DLD1 (cell line): Measurements from ENCODE around the gene IFFO2.

Source experiments
- in situ Hi-C: cut with HindIII; loops from 2 replicates; pipeline ENCODE4 v1.10.0; 2017; ENCODE audit warnings: low sequenced_read_pairs

IFFO2 gene

GRCh38 chr1:18956193-18957135 lies at the start of gene IFFO2:
Gene IFFO2, minus strand, starts transcription at chr1:18956676. Its CDS starts 344 bp downstream, at chr1:18956332.
- in situ Hi-C loops: no loop called here

- in situ Hi-C loops: no loop called here
These were observed 49.5 kb upstream of the IFFO2 start for GRCh38 chr1:19006000-19006399.

DNA sequence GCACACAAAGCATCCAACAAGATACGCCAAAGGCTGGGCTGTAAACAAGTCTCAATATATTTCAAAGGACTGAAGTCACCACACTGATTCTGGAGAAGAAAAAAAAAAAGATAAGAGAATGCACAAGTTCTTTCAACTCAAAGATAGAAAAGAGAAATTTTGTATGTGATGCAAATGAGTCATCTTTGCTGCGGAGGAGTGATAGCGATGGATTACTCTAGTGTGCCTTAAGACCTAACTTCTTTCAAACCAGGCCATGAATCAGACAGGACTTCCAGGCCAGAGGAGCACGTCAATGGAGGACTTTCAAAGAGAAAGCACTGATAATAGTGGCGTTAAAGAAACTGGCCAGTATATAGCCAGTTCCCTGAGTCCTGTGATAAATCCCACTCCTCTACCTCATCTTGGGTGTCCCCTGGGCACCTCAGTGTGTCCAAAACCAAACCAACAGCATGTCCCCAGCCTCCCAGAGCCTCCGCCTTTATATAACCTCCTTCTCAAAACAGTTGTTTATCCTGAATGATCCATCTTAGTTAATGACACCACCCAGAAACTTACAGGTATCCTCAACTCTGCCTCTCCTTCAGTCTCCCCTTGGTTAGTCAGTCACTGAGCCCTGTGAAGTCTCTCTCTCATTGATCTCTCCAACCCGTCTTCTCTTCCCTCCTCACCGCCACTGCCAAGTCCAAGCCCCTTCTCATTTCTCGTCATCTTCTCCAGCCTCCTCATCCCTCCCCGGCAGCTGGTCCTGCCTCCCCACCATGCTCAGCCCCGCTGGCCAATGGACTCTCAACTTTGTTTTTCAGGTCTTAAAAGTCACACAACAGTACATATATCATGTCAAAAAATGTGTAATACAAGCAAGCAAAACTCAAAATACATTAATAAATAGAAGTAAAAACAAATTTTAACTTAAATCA lies 47.2 kb upstream of the IFFO2 start:
- in situ Hi-C loops: no loop called here

DNA sequence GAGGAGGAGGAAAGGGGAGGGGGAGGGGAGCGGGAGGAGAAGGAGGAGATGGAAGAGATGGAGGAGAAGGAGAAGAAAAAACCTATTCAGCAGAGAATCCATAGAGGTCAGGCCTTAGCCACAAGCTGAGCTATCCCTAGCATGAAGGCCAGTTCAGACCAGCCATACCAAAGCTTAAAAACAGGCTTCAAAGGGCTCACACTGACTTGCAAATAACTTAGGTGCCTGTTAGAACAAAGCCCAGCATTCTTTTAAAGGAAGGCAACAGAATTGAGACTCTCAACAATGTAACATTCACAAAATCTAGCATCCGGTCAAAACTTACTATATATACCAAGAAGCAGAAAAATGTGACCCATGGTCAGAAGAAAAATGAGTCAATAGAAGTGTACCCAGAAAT lies 43.6 kb upstream of the IFFO2 start:
- in situ Hi-C loops: no loop called here

GRCh38 chr1:18999359-18999758 lies 42.9 kb upstream of the IFFO2 start:
- in situ Hi-C loops: no loop called here

DNA sequence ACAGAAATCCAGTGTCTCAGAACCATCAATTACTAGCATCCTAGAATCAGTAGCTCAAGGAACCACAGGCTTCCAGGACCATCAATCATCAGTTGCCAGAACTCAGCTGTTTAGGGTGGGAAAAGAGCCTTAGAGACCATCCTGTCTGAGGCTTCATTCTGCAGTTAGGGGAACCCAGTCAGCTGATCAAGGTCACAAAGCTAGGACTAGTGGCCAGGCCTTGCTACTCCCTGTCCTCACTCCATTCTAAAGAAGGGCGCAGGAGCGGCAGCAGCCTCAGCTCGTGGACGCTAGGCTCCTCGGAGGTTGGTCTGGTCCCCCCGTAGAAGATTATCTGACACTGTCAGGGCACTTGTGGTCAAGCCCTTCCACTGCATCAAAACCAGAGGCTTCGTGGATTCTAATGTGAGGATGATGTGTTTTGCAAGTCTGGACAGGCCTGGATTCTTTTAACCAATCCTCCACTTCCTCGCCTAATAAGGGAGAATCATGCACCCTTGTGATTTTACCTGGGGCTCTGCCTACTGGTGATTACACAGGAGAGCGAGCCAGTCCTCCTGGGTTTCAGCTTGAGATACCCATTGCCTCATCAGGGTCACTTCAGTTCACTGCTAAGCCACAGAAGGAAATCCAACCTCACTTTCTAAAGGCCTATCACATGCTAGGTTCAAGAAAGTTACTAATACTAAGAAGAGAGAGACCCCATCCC lies 41.7 kb upstream of the IFFO2 start:
- in situ Hi-C loops: no loop called here

- in situ Hi-C loops: no loop called here
These were observed 41.0 kb upstream of the IFFO2 start for GRCh38 chr1:18997508-18997907.

- in situ Hi-C loops: no loop called here
These were observed 40.2 kb upstream of the IFFO2 start for GRCh38 chr1:18996548-18997177.

GRCh38 chr1:18994381-18994780 lies 37.9 kb upstream of the IFFO2 start:
- in situ Hi-C loops: no loop called here

- in situ Hi-C loops: no loop called here
These were observed 36.2 kb upstream of the IFFO2 start for GRCh38 chr1:18992646-18993045.

GRCh38 chr1:18991585-18991984 lies 35.1 kb upstream of the IFFO2 start:
- in situ Hi-C loops: no loop called here

GRCh38 chr1:18989896-18990295 lies 33.4 kb upstream of the IFFO2 start:
- in situ Hi-C loops: no loop called here

- in situ Hi-C loops: no loop called here
These were observed 32.8 kb upstream of the IFFO2 start for GRCh38 chr1:18989176-18989799.

DNA sequence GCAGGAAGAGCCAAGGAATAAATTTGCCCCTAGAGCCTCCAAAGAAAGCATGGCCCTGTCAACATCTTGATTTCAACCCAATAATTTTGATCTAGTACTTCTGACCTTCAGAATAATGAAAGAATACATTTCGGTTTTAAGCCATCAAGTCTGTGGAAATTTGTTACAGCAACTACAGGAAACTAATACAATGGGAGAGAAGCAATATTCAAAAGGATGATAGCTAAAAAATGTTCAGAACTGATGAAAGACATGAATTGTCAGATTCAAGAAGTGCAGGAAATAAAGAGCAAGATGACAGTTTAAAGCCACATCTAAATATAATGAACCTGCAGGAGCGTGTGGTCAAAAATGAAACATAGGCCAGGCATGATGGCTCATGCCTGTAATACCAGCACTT lies 24.8 kb upstream of the IFFO2 start:
- in situ Hi-C loops: no loop called here

DNA sequence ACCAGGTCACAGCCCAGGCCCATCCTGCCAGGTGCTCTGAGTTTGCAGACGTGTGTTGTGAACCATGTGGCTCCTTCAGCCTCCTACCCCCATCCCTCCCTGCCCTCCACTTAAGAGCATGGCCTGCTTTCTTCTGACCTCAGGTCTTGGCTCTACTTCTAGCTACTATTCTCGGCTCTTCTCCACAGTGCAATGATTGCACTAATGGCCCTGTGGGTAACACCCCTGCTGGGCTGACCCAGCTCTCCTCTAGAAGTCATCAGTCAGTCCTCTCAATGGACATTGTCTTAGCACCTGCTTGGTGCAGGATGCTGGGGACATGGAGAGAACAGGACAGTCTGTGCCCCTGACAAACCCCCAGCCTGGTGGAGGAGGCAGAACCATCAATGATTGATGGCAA lies 22.2 kb upstream of the IFFO2 start:
- in situ Hi-C loops: no loop called here

DNA sequence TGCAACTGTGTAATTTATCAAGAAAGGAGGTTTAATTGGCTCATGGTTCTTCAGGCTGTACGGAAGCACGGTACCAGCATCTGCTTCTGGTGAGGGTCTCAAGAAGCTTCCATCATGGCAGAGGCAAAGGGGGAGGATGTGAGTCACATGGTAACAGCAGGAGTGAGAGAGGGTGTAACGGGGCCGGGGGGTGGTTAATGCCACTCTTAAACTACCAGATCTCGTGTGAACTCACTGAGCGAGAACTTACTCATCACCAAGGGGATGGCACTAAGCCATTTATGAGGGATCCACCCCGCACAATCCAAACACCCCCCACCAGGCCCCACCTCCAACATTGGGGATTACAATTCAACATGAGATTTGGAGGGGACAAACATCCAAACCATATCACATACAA lies 21.0 kb upstream of the IFFO2 start:
- in situ Hi-C loops: no loop called here

DNA sequence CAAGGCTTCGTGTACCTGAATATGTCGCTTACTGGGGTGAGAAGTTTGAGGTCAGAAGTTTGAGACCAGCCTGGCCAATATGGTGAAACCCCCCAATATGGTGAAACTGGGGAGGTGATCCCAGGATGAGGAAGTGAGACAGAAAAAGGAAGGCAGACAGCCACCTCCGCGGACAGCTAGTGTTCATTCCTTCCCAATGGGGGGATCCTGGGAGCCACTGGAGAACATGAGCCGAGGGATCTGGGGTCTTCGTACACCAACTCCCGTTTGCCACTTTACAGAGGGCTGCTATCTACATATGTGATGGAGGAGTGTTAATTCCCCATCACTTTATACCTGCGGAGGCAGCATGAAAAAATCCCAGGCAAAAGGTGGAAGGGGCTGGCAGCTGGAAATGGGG lies 19.6 kb upstream of the IFFO2 start:
- in situ Hi-C loops: no loop called here

GRCh38 chr1:18974606-18975005 lies 18.1 kb upstream of the IFFO2 start:
- in situ Hi-C loops: no loop called here

- in situ Hi-C loops: no loop called here
These were observed 17.5 kb upstream of the IFFO2 start for GRCh38 chr1:18974005-18974404.

- in situ Hi-C loops: no loop called here
These were observed 17.0 kb upstream of the IFFO2 start for GRCh38 chr1:18973446-18973955.
